ENCODE results near the gene HOXA10.

The HOXA10 gene

DNA sequence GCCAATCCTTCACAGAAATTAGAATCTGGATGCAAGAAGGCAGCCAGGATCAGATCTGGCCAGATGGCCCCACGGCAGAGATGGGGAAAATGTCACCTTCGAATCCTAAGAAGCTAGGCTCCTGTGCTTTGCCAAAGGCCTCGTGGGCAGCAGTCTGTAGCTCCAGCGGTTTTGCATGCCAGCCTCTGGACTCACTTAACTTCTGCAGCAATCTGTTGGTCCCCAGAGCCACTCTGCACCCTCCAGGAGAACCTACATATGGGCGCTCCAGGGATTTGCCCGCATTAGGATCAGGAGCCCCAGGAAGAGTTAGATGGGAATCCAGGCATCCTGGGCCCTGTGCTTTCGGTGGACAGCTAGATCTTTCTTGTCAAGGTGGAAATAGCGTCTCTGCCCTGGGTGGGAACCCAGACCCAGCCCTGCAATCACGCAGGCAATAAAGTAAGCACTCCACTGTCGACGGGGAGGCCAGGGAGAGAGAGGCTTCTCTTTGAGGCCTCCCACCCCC lies 35.9 kb upstream of the HOXA10 start:
- Histone ChIP-seq H2AFZ (peak overlapping the region; percentile 64), H3K9ac (no peak overlapping the region), H3K36me3 (ENCODE audit: control insufficient read depth, insufficient read depth, low read length) (no peaks in the 10 kb centered on the region), H3K4me3 (ENCODE audit: low read depth, low read length) (no peak overlapping the region), H3K27ac (no peak overlapping the region), H3K4me1 (no peaks in the 10 kb centered on the region), H3K79me2 (no peaks in the 10 kb centered on the region), H3K9me3 (ENCODE audit: control insufficient read depth, low read length) (no peaks in the 10 kb centered on the region), H3K27me3 (ENCODE audit: control insufficient read depth, insufficient read depth, low read length) (peaks cover 46% of the 10 kb centered on the region), H3K4me2 (ENCODE audit: low read length) (no peak overlapping the region)
- TF ChIP-seq, protein P1, sequence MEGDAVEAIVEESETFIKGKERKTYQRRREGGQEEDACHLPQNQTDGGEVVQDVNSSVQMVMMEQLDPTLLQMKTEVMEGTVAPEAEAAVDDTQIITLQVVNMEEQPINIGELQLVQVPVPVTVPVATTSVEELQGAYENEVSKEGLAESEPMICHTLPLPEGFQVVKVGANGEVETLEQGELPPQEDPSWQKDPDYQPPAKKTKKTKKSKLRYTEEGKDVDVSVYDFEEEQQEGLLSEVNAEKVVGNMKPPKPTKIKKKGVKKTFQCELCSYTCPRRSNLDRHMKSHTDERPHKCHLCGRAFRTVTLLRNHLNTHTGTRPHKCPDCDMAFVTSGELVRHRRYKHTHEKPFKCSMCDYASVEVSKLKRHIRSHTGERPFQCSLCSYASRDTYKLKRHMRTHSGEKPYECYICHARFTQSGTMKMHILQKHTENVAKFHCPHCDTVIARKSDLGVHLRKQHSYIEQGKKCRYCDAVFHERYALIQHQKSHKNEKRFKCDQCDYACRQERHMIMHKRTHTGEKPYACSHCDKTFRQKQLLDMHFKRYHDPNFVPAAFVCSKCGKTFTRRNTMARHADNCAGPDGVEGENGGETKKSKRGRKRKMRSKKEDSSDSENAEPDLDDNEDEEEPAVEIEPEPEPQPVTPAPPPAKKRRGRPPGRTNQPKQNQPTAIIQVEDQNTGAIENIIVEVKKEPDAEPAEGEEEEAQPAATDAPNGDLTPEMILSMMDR (IDR thresholded peaks at IDR 0.05), result no peak

DNA sequence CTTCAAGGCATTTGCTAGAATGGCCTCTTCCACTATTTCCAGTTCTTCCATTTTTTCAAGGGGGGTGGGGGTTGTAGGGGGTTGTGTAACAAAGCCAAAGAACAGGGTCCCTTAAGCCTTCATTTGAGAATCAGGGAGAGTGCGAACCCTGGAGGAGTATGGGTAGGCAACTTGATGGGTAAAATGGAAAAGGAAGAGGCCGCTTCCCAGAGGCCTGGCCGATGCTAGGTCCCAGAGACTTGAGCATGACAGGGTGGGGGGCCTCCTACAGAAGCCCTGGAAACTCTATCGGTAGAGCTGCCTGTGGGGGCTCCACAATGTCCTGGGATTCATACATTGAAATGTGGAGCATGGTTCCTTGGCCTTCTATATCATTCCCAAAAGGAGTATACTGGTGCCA lies 34.9 kb upstream of the HOXA10 start:
- no peak overlapping the region for H2AFZ ChIP-seq
- no peaks in the 10 kb centered on the region for H3K9me3 ChIP-seq (ENCODE audit: control insufficient read depth, low read length)
- H3K36me3 ChIP-seq (ENCODE audit: control insufficient read depth, insufficient read depth, low read length), result no peaks in the 10 kb centered on the region
- no peak overlapping the region for H3K4me3 ChIP-seq (ENCODE audit: low read depth, low read length)
- H3K27me3 ChIP-seq (ENCODE audit: control insufficient read depth, insufficient read depth, low read length), result peaks cover 45% of the 10 kb centered on the region
- no peak overlapping the region for H3K4me2 ChIP-seq (ENCODE audit: low read length)
- H3K27ac ChIP-seq, result no peak overlapping the region
- H3K4me1 ChIP-seq, result no peaks in the 10 kb centered on the region
- TF ChIP-seq, protein P1 (IDR thresholded peaks at IDR 0.05), result no peak
- H3K79me2 ChIP-seq, result no peaks in the 10 kb centered on the region
- no peak overlapping the region for H3K9ac ChIP-seq

DNA sequence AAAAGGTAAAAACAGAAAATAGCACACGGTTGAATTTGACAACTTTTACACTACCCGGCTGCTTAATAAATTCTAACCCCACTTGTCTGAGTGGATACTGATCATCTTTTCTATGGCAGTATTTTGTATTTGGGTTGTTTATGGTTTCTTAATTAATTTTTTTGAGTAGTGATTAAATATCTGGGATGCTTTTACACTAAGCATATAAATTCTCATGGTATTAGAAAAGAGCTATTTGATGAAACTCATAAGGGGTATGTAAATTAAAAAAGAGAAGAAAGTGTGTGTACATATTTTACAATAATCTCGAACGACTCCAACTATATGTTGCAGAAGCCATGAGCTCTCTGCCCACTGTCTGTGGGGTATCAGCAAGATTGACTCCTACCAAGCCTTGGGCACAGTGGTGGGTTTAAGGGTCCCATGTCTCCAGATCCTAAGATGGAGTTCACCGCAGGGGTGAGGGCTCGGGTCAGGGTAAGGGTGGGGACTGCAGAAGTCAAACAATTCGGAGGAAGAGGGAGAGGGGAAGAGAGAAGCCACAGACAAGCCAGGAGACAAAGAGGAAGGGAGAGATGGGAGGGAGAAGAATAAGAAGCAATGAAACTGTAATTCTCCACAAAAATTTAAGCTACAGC lies 33.3 kb upstream of the HOXA10 start:
- H3K4me1 ChIP-seq, result no peaks in the 10 kb centered on the region
- H3K27ac ChIP-seq, result no peak overlapping the region
- H3K4me3 ChIP-seq (ENCODE audit: low read depth, low read length), result no peak overlapping the region
- no peaks in the 10 kb centered on the region for H3K9me3 ChIP-seq (ENCODE audit: control insufficient read depth, low read length)
- H3K79me2 ChIP-seq, result no peaks in the 10 kb centered on the region
- H2AFZ ChIP-seq, result no peak overlapping the region
- H3K9ac ChIP-seq, result no peak overlapping the region
- H3K4me2 ChIP-seq (ENCODE audit: low read length), result no peak overlapping the region
- H3K27me3 ChIP-seq (ENCODE audit: control insufficient read depth, insufficient read depth, low read length), result peaks cover 31% of the 10 kb centered on the region
- TF ChIP-seq, protein P1 (IDR thresholded peaks at IDR 0.05), result no peak
- H3K36me3 ChIP-seq (ENCODE audit: control insufficient read depth, insufficient read depth, low read length), result no peaks in the 10 kb centered on the region

DNA sequence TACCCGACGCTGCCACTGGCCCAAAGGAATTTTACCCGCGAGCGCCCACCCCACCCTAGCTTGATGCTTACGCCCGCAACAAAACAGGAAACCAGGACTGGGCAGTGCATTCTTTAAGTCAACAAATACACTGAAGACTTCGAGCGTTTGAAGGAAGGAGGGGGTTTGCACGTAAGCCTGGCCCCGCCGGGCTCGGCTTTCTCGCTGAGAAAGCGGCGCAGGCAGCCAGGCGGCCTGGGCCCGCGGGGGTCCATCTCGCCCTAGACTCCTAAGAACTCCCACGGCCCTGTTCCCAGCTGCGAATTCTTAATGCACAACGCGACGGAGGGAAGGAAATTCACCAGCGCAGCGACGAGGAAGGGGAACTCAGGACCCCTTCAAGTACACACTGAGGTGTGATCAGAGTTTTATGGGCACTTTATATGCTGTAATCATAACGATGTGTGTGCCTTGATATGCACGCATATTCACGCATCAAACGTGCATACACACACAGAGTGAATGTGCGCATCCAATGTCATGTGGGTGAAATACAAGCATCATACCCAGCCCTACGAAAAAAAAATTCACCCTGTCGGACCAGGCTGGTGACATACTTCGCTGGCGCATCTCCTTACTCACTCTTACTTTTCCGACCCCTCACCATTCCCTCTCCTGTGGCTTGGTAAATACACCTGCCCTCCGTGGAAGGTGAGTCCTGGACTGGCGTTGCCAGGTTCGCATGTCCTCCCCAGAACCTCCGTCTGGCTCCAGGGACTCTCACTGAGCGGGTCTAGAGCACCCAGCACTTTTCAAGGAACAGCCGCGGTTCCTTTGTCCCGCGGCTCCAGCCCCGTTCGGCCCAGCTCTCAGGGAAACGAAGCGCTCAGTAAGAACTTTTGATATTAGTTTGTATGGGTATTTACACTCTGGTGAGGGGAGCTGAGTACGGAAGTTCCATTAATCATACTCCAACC lies 31.5 kb upstream of the HOXA10 start:
- Histone ChIP-seq H3K4me1 (no peaks in the 10 kb centered on the region), H3K4me2 (ENCODE audit: low read length) (no peak overlapping the region), H3K9ac (no peak overlapping the region), H2AFZ (no peak overlapping the region), H3K27me3 (ENCODE audit: control insufficient read depth, insufficient read depth, low read length) (peaks cover 29% of the 10 kb centered on the region), H3K36me3 (ENCODE audit: control insufficient read depth, insufficient read depth, low read length) (no peaks in the 10 kb centered on the region), H3K9me3 (ENCODE audit: control insufficient read depth, low read length) (no peaks in the 10 kb centered on the region), H3K4me3 (ENCODE audit: low read depth, low read length) (no peak overlapping the region), H3K27ac (no peak overlapping the region), H3K79me2 (no peaks in the 10 kb centered on the region)
- TF ChIP-seq, protein P1 (IDR thresholded peaks at IDR 0.05), result no peak

Data from parathyroid adenoma (tissue), 2 donors.